Colonic mucosa (tissue), 4 donors: ENCODE measurements around the gene SPSB2. TPM values are rescaled to one million over a fixed set of nuclear protein-coding genes. Genes with fewer than 3 reads are reported as not detected.

Source experiments
- DNase-seq: peaks from one replicate; pipeline ENCODE4 v3.0.0-alpha.2; 2020
- H3K27ac ChIP-seq: fragments of 200-600 bp; one replicate; pipeline ENCODE4 v1.8.0; 2021
- H3K27me3 ChIP-seq: fragments of 200-600 bp; one replicate; pipeline ENCODE4 v1.8.0; 2021
- H3K36me3 ChIP-seq: fragments of 200-600 bp; one replicate; pipeline ENCODE4 v1.8.0; 2021
- H3K4me1 ChIP-seq: fragments of 200-600 bp; one replicate; pipeline ENCODE4 v1.8.0; 2021; ENCODE audit warnings: mild to moderate bottlenecking
- H3K4me3 ChIP-seq: fragments of 200-600 bp; one replicate; pipeline ENCODE4 v1.8.0; 2021
- H3K9ac ChIP-seq, 2 donors: one replicate each; pipeline ENCODE4 v1.7.0; 2013; ENCODE audit warnings: control low read depth in 2 of 2, low read depth in 2 of 2, low read length in 2 of 2
- H3K9me3 ChIP-seq: fragments of 200-600 bp; one replicate; pipeline ENCODE4 v1.8.0; 2021
- CTCF ChIP-seq: fragments of 200-600 bp; IDR thresholded peaks from one replicate; pipeline ENCODE4 v1.8.0; 2022; ENCODE audit warnings: antibody characterized with exemption, mild to moderate bottlenecking
- intact Hi-C: fragments of 100-400 bp; cut with DNase I; formaldehyde crosslinking; loops from one replicate; pipeline ENCODE4 v1.14.1; 2022
- total RNA-seq, 2 donors: library from RNA; stranded (reverse); fragmentation: NEBNext Ultra II Directional in 1 of 2; extraction: Animal tissue kit (Norgen Biotek cat#: 25700) in 1 of 2; gene quantifications; one replicate each; pipeline ENCODE4 v1.2.1, GENCODE V29; 2021
- donor health status: healthy.
- donor health status: DM: no; HTN: no; CAD: no.
- donor health status: DM: no; HTN: no; CAD: no.

The SPSB2 gene
- total RNA-seq, 2 donors from 2014 or later, result 8.4 to 19.8 TPM

GRCh38 chr12:6847676-6848075 lies 25.4 kb downstream of the SPSB2 start:
- H3K27me3 ChIP-seq, result no peaks in the 10 kb centered on the region
- no peak for DNase-seq
- H3K27ac ChIP-seq, result no peak overlapping the region
- H3K4me3 ChIP-seq, result no peak overlapping the region
- intact Hi-C loops, result no loop called here
- H3K4me1 ChIP-seq, result peaks cover 3% of the 10 kb centered on the region
- no peaks in the 10 kb centered on the region for H3K36me3 ChIP-seq
- no peak for TF ChIP-seq CTCF
- H3K9me3 ChIP-seq, result no peaks in the 10 kb centered on the region
- no peak overlapping the region for H3K9ac ChIP-seq

GRCh38 chr12:6846316-6846869 lies 26.7 kb downstream of the SPSB2 start:
- no peak for TF ChIP-seq CTCF
- intact Hi-C loops, result no loop called here
- Histone ChIP-seq H3K9ac (no peak overlapping the region), H3K4me3 (no peak overlapping the region), H3K9me3 (no peaks in the 10 kb centered on the region), H3K36me3 (no peaks in the 10 kb centered on the region), H3K27ac (no peak overlapping the region), H3K4me1 (peaks cover 3% of the 10 kb centered on the region), H3K27me3 (no peaks in the 10 kb centered on the region)
- DNase-seq, result no peak

GRCh38 chr12:6845395-6845794 lies 27.7 kb downstream of the SPSB2 start:
- no peaks in the 10 kb centered on the region for H3K9me3 ChIP-seq
- no peak for TF ChIP-seq CTCF
- H3K4me3 ChIP-seq, result no peak overlapping the region
- H3K9ac ChIP-seq, result no peak overlapping the region
- no peaks in the 10 kb centered on the region for H3K36me3 ChIP-seq
- H3K27ac ChIP-seq, result no peak overlapping the region
- intact Hi-C loops, result no loop called here
- DNase-seq, result no peak
- peaks cover 3% of the 10 kb centered on the region for H3K4me1 ChIP-seq
- H3K27me3 ChIP-seq, result no peaks in the 10 kb centered on the region

- H3K9ac ChIP-seq, result no peak overlapping the region
- no peaks in the 10 kb centered on the region for H3K36me3 ChIP-seq
- H3K4me1 ChIP-seq, result no peaks in the 10 kb centered on the region
- intact Hi-C loops, result no loop called here
- H3K4me3 ChIP-seq, result no peak overlapping the region
- H3K27me3 ChIP-seq, result no peaks in the 10 kb centered on the region
- H3K9me3 ChIP-seq, result no peaks in the 10 kb centered on the region
- no peak for DNase-seq
- no peak overlapping the region for H3K27ac ChIP-seq
- no peak for TF ChIP-seq CTCF
Measured at GRCh38 chr12:6843118-6843902, 29.8 kb downstream of the SPSB2 start.

- intact Hi-C loops, result no loop called here
- Histone ChIP-seq H3K36me3 (no peaks in the 10 kb centered on the region), H3K4me1 (no peaks in the 10 kb centered on the region), H3K27ac (no peak overlapping the region), H3K9ac (no peak overlapping the region), H3K27me3 (no peaks in the 10 kb centered on the region), H3K4me3 (no peak overlapping the region), H3K9me3 (no peaks in the 10 kb centered on the region)
- no peak for TF ChIP-seq CTCF
- DNase-seq, result no peak
Measured at GRCh38 chr12:6842075-6842474, 31.0 kb downstream of the SPSB2 start.
